PC-3 (cell line): ENCODE measurements around the gene ARHGAP26.

Experiments used
- EZH2phosphoT487 ChIP-seq: fragments of 300-600 bp; sonication (generic); IDR thresholded peaks from 2 replicates; pipeline ENCODE4 v1.6.1; 2018; ENCODE audit warnings: mild to moderate bottlenecking, antibody characterized with exemption, low read length, borderline replicate concordance
- TF ChIP-seq, protein P1 (sequence below): fragments of 300-600 bp; sonication (generic); conservative IDR thresholded peaks from 2 replicates; pipeline ENCODE4 v1.5.1; 2017; ENCODE audit warnings: antibody characterized with exemption, low read depth, mild to moderate bottlenecking, low read length

- TF ChIP-seq, protein P1, sequence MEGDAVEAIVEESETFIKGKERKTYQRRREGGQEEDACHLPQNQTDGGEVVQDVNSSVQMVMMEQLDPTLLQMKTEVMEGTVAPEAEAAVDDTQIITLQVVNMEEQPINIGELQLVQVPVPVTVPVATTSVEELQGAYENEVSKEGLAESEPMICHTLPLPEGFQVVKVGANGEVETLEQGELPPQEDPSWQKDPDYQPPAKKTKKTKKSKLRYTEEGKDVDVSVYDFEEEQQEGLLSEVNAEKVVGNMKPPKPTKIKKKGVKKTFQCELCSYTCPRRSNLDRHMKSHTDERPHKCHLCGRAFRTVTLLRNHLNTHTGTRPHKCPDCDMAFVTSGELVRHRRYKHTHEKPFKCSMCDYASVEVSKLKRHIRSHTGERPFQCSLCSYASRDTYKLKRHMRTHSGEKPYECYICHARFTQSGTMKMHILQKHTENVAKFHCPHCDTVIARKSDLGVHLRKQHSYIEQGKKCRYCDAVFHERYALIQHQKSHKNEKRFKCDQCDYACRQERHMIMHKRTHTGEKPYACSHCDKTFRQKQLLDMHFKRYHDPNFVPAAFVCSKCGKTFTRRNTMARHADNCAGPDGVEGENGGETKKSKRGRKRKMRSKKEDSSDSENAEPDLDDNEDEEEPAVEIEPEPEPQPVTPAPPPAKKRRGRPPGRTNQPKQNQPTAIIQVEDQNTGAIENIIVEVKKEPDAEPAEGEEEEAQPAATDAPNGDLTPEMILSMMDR: no peak
- no peak for TF ChIP-seq EZH2phosphoT487
Observed at GRCh38 chr5:142769793-142770649, at the start of gene ARHGAP26.
